Measurements from ENCODE around the gene LDHD.
"Not testable (repeated sequence)": the region's sequence is repeated elsewhere in the genome, so short reads cannot be mapped to it uniquely, and the experiment has no call there.

Gene LDHD

GRCh38 chr16:75116081-75116910, at the start of gene LDHD:
Gene LDHD, minus strand, starts transcription at chr16:75116780. Its CDS starts 60 bp downstream, at chr16:75116720.
- no peak for DNase-seq

- DNase-seq, result no peak
Observed at GRCh38 chr16:75160386-75160785, 43.8 kb upstream of the LDHD start.

GRCh38 chr16:75152635-75153034, 36.1 kb upstream of the LDHD start:
- no peak for DNase-seq

GRCh38 chr16:75151798-75152197, 35.2 kb upstream of the LDHD start:
- no peak for DNase-seq

GRCh38 chr16:75148311-75149195, 32.0 kb upstream of the LDHD start, which contains the start of gene ZFP1:
Gene ZFP1, plus strand, starts transcription at chr16:75148524. Its CDS starts 4,428 bp downstream, at chr16:75152952.
- DNase-seq, result peak; percentile 95

GRCh38 chr16:75147968-75148310, 31.4 kb upstream of the LDHD start:
- no peak for DNase-seq

GRCh38 chr16:75143941-75144340, 27.4 kb upstream of the LDHD start:
- DNase-seq, result no peak

- no peak for DNase-seq
Observed at GRCh38 chr16:75139498-75139897, 22.9 kb upstream of the LDHD start.

- no peak for DNase-seq
Observed at GRCh38 chr16:75138636-75139035, 22.1 kb upstream of the LDHD start.

- DNase-seq, result no peak
Observed at GRCh38 chr16:75138233-75138632, 21.7 kb upstream of the LDHD start.

- no peak for DNase-seq
Observed at GRCh38 chr16:75131081-75131480, 14.5 kb upstream of the LDHD start.

GRCh38 chr16:75130150-75130771, 13.7 kb upstream of the LDHD start:
- no peak for DNase-seq

GRCh38 chr16:75129421-75130149, 13.0 kb upstream of the LDHD start:
- DNase-seq, result not testable (repeated sequence)

GRCh38 chr16:75127713-75128415, 11.3 kb upstream of the LDHD start:
- no peak for DNase-seq

- DNase-seq, result no peak
Observed at GRCh38 chr16:75122609-75123008, 6.0 kb upstream of the LDHD start.

- no peak for DNase-seq
Observed at GRCh38 chr16:75121949-75122568, 5.5 kb upstream of the LDHD start.

GRCh38 chr16:75120253-75120652, 3.7 kb upstream of the LDHD start:
- no peak for DNase-seq

- DNase-seq, result no peak
Observed at GRCh38 chr16:75118943-75119539, 2.5 kb upstream of the LDHD start.

- no peak for DNase-seq
Observed at GRCh38 chr16:75116911-75117245, 298 bp upstream of the LDHD start.

GRCh38 chr16:75114946-75115825, 1.4 kb downstream of the LDHD start:
- DNase-seq, result no peak
